ENCODE measurements around the gene GAK. TPM values are rescaled to one million over a fixed set of nuclear protein-coding genes. Genes with fewer than 3 reads are reported as not detected.

The GAK gene
- total and polyA plus RNA-seq, 4 donors: 27.4 to 69.7 (median 47.0) TPM

- TF ChIP-seq REST (IDR thresholded peaks at IDR 0.05) (no peak), RXRA (IDR thresholded peaks at IDR 0.05) (no peak), JUND (IDR thresholded peaks at IDR 0.05) (no peak), CTCF (IDR thresholded peaks at IDR 0.05; ENCODE audit: low read depth, low read length, missing input control) (no peak), YY1 (IDR thresholded peaks at IDR 0.05) (no peak), HNF4A (conservative IDR thresholded peaks at IDR 0.05) (no peak)
Observed at GRCh38 chr4:893276-893994, 38.7 kb downstream of the GAK start (continued).

GRCh38 chr4:892780-893179 is 39.3 kb downstream of the GAK start:
- Histone ChIP-seq H3K36me3 (ENCODE audit: control insufficient read depth in 4 of 4, insufficient read depth in 3 of 4, low read depth in 1 of 4, low read length in 3 of 4) (peaks cover 9 to 67% (median 18%) of the 10 kb centered on the region in 4 donors), H3K4me3 (ENCODE audit: low read depth in 1 of 3, low read length in 3 of 3) (no peak overlapping the region), H3K4me1 (ENCODE audit: control insufficient read depth in 4 of 4, insufficient read depth in 4 of 4, low read length in 3 of 4) (no peaks in the 10 kb centered on the region), H3K27me3 (ENCODE audit: control insufficient read depth in 4 of 4, insufficient read depth in 4 of 4, low read length in 3 of 4) (no peaks in the 10 kb centered on the region), H3K9ac (ENCODE audit: low read depth in 1 of 2, low read length in 2 of 2) (no peak overlapping the region), H3K27ac (ENCODE audit: low read depth in 1 of 2, low read length in 2 of 2) (no peak overlapping the region), H3K9me3 (ENCODE audit: control insufficient read depth in 4 of 4, low read length in 3 of 4) (no peaks in the 10 kb centered on the region)
- DNase-seq (ENCODE audit: low spot score): no peak
- WGBS: 95% methylated on average over 10 of the region's 10 CpGs
- TF ChIP-seq ATF3 (IDR thresholded peaks at IDR 0.05) (no peak), ZBTB33 (IDR thresholded peaks at IDR 0.05) (no peak), RXRA (IDR thresholded peaks at IDR 0.05) (no peak), YY1 (IDR thresholded peaks at IDR 0.05) (no peak), CTCF (IDR thresholded peaks at IDR 0.05; ENCODE audit: low read depth, low read length, missing input control) (no peak), SP1 (IDR thresholded peaks at IDR 0.05) (no peak), GABPA (IDR thresholded peaks at IDR 0.05 in 1 of 2, conservative IDR thresholded peaks at IDR 0.05 in 1 of 2) (no peak), RAD21 (IDR thresholded peaks at IDR 0.05) (no peak), EGR1 (IDR thresholded peaks at IDR 0.05; ENCODE audit: low read depth in 2 of 2) (no peak), JUND (IDR thresholded peaks at IDR 0.05) (no peak), NR2F2 (IDR thresholded peaks at IDR 0.05) (no peak), HNF4G (IDR thresholded peaks at IDR 0.05) (no peak), TAF1 (conservative IDR thresholded peaks at IDR 0.05) (no peak), REST (IDR thresholded peaks at IDR 0.05) (no peak), HNF4A (conservative IDR thresholded peaks at IDR 0.05) (no peak), FOXA2 (IDR thresholded peaks at IDR 0.05) (no peak), MAX (IDR thresholded peaks at IDR 0.05) (no peak), FOXA1 (IDR thresholded peaks at IDR 0.05) (no peak)
